ENCODE measurements around the gene ARCN1.
A peak's percentile ranks its signal among the peaks of the same experiment; 100 is the strongest.

ARCN1 gene

DNA sequence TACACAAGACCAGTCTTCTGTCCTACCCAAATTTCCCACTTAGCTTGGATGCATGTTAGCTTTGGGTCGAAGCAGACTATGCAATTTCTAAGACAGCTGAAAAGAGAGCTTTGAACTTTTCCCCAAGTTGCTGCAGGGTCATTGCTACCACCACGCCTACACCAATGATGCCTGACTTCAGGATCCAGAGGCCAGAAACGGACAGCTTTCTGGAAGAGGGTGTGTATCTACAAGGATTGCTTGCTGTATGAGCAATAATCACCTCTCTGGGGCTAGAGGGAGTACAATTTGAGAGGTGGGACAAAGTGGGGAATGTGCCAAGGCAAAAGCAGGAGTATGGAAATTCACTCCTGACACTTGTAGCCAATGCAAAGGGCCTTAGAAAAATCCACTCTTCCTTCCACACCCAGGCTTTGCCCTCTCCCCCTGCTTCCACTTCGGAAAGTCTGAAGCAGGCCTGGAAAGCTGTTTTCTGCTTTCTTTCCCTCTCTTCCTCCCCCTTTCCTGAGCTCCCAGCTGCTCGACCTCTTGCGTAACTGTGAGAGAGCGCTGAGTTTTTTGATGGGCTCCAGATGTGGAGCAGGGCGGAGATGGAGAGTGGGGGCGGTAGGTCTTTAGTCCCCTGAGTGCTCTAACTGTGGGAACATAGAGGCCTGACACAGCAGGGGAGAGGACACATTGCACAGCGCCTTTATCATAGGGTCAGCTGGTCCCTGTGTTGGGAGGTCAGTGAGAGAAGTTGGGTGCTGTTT is 33.1 kb downstream of the ARCN1 start:
- H3K36me3 ChIP-seq: peaks cover 23 to 31% (median 28%) of the 10 kb centered on the region in 3 donors
- intact Hi-C loops (cut with DNase I; ENCODE audit: low total_unique reads): loop anchor here (5.0 kb wide), 1 partner anchor 33 kb away; the partner anchor contains the start of gene ARCN1
- TF ChIP-seq, protein P1, sequence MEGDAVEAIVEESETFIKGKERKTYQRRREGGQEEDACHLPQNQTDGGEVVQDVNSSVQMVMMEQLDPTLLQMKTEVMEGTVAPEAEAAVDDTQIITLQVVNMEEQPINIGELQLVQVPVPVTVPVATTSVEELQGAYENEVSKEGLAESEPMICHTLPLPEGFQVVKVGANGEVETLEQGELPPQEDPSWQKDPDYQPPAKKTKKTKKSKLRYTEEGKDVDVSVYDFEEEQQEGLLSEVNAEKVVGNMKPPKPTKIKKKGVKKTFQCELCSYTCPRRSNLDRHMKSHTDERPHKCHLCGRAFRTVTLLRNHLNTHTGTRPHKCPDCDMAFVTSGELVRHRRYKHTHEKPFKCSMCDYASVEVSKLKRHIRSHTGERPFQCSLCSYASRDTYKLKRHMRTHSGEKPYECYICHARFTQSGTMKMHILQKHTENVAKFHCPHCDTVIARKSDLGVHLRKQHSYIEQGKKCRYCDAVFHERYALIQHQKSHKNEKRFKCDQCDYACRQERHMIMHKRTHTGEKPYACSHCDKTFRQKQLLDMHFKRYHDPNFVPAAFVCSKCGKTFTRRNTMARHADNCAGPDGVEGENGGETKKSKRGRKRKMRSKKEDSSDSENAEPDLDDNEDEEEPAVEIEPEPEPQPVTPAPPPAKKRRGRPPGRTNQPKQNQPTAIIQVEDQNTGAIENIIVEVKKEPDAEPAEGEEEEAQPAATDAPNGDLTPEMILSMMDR (IDR thresholded peaks at IDR 0.05): no peak
- no peaks in the 10 kb centered on the region for H3K27me3 ChIP-seq
- no peaks in the 10 kb centered on the region for H3K9me3 ChIP-seq
- peaks cover 0 to 54% (median 42%) of the 10 kb centered on the region in 4 donors for H3K4me1 ChIP-seq
- no peak overlapping the region for H3K4me3 ChIP-seq
- peak overlapping the region; percentile 93 for H3K27ac ChIP-seq
- DNase-seq: peak; percentile 88 to 92

GRCh38 chr11:118606157-118606843 is 34.1 kb downstream of the ARCN1 start:
- DNase-seq: no peak
- H3K27me3 ChIP-seq: no peaks in the 10 kb centered on the region
- H3K36me3 ChIP-seq: peaks cover 13 to 21% (median 18%) of the 10 kb centered on the region in 3 donors
- TF ChIP-seq, protein P1 (IDR thresholded peaks at IDR 0.05): no peak
- H3K4me3 ChIP-seq: no peak overlapping the region
- intact Hi-C loops (cut with DNase I; ENCODE audit: low total_unique reads): loop anchor here (5.0 kb wide), 1 partner anchor 34 kb away; the partner anchor contains the start of gene ARCN1
- peaks cover 0 to 62% (median 52%) of the 10 kb centered on the region in 4 donors for H3K4me1 ChIP-seq
- peak overlapping the region; percentile 93 for H3K27ac ChIP-seq
- no peaks in the 10 kb centered on the region for H3K9me3 ChIP-seq

GRCh38 chr11:118606844-118607228 is 34.6 kb downstream of the ARCN1 start:
- TF ChIP-seq, protein P1 (IDR thresholded peaks at IDR 0.05): no peak
- intact Hi-C loops (cut with DNase I; ENCODE audit: low total_unique reads): loop anchor here (5.0 kb wide), 1 partner anchor 35 kb away; the partner anchor contains the start of gene ARCN1
- H3K4me3 ChIP-seq: no peak overlapping the region
- no peaks in the 10 kb centered on the region for H3K27me3 ChIP-seq
- no peaks in the 10 kb centered on the region for H3K9me3 ChIP-seq
- H3K27ac ChIP-seq: peak overlapping the region; percentile 93
- H3K4me1 ChIP-seq: peaks cover 0 to 65% (median 53%) of the 10 kb centered on the region in 4 donors
- no peak for DNase-seq
- H3K36me3 ChIP-seq: peaks cover 8 to 16% (median 14%) of the 10 kb centered on the region in 3 donors

DNA sequence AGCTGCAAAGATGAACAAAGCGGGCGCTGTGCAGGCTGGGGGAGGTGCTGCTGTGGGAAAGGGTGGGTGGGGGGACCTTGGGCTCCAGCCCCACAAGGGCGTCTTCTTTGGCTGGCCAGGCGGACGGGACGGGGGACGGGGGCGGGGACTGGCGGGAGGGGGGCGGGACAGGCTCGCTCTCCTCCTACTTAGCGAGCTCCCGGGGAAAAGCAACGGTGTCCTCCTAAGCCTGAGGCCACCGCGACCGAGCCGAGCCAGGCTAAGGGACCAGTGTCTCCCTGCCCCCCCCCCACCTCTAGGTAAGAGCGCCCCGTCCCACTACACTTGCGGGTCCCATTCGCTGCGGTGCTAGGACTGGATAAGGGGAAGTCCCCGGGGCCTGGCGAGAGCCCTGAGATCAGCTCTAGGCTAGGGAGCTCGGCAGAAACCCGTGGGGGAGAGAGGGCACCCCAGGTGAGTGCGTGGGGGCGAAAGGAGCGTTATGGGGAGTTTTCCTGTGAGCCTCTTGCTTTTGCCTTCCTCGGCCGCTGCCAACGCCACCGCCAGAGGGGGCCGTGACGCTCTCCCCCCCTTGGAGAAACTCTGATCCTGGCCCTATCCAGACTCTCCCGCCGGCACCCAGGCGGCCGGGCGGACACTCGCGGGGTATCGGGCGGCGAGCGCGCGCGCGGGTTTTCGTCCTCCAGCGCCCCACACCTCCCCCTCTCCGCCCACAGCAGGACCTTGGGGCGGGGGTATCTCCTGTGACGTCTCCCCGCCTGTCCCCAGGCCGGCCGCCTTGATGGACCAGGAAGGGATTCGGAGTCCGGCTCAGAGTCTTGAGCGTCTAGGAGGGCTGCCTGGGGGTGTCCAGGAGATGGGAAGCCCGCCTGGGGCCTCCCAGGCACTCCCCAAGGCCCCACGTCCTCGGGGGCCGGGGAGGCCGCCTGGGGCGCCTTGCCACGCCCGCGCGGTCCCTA is 35.5 kb downstream of the ARCN1 start, which contains the start of gene PHLDB1:
Gene PHLDB1 (plus strand): TSS at position 215 of the 959 bp plus-strand sequence. CDS start 6,222 bp downstream, outside the sequence.
- TF ChIP-seq, protein P1 (IDR thresholded peaks at IDR 0.05): peak; percentile 48 to 52
- intact Hi-C loops (cut with DNase I; ENCODE audit: low total_unique reads): loop anchor here (5.0 kb wide), 1 partner anchor 35 kb away; the partner anchor contains the start of gene ARCN1
- H3K9me3 ChIP-seq: no peaks in the 10 kb centered on the region
- peak within 1 kb of the TSS; percentile 70 to 85 for H3K4me3 ChIP-seq
- peak; percentile 73 to 86 for DNase-seq
- peak within 1 kb of the TSS; percentile 93 for H3K27ac ChIP-seq
- peaks cover 0 to 70% (median 57%) of the 10 kb centered on the region in 4 donors for H3K4me1 ChIP-seq
- H3K27me3 ChIP-seq: no peaks in the 10 kb centered on the region
- H3K36me3 ChIP-seq: peaks cover 0 to 7% (median 6%) of the 10 kb centered on the region in 3 donors
